UCSD-AML1 (cell line): ENCODE measurements around the gene DHODH.
"Not testable (repeated sequence)": the region's sequence is repeated elsewhere in the genome, so short reads cannot be mapped to it uniquely, and the experiment has no call there.

Experiments
- DNase-seq: peaks from one replicate; lab custom pipeline; 2025; ENCODE audit not compliant: unreplicated experiment; lab: John Stamatoyannopoulos, UW

The DHODH gene

GRCh38 chr16:72008424-72009216, at the start of gene DHODH:
DHODH (plus strand) TSS chr16:72008744; CDS start chr16:72008765, 21 bp downstream.
- peak; percentile 98 for DNase-seq

DNA sequence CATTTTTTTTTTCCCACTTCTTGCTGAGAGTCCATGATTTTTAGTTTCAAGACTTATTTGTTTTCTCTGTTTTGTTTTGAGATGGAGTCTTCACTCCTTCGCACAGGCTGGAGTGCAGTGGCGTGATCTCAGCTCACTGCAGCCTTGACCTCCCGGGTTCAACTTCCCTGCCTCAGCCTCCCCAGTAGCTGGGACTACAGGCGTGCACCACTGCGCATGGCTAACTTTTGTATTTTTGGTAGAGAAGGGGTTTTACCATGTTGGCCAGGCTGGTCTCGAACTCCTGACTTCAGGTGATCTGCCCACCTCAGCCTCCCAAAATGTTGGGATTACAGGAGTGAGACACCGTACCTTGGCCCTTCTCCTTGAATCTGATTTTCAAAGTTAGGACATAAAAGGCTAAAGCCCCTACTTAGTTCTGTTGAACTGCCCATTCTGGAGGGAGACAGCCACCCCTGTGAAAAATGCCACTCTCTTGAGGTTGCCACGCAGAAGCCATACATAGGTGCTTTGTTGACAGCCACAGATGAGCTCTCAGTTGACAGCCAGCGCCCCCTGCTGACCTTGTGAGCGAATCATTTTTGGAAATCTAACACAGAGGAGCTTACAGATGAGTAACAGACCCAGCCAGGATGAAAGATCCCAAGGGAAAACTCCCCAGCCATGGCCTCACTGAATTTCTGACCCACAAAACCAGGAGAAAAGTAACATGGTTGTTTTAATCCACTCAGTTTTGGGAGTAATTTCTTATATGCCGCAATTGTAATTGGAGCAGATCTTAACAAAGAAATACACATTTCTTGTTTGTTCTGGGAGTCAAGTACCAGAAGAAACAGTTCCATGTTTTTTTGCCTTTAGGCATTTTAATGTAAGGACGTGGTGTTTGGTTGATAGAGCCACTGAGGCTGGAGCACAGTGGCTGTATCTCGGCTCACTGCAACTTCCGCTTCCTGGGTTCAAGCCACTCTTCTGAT, 47.2 kb upstream of the DHODH start:
- peak; percentile 79 for DNase-seq

DNA sequence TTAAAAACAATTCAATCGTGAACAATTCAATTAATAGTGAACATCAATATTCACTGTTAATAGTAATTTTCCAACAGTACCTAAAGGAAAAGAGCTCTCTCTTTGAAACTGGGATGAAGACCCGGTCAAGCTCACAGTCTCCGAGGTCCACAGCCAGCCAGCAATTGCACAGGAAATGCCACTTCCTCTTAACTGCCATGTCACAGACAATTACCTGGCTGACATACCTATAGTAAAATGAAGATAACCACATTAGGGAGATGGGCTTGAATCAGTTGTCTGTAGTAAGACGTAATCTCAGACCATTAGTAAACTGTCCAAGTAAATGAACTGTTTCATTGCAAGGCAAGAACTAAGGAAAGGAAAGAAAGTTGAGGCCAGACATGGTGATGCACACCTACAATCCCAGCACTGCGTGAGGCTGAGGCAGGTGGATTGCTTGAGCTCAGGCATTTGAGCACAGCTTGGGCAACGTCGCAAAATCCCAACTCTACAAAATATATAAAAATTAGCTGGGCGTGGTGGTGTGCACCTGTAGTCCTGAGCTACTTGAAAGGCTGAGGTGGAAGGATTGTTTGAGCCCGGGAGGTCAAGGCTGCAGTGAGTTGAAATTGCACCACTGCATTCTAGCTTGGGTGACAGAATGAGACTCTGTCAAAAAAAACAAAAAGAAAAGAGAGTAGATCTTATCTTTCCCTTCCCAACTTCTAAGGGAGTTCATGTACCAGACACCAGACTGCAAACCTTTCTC, 45.2 kb upstream of the DHODH start:
- DNase-seq, result no peak

GRCh38 chr16:71965223-71965622, 43.3 kb upstream of the DHODH start:
- DNase-seq, result no peak

DNA sequence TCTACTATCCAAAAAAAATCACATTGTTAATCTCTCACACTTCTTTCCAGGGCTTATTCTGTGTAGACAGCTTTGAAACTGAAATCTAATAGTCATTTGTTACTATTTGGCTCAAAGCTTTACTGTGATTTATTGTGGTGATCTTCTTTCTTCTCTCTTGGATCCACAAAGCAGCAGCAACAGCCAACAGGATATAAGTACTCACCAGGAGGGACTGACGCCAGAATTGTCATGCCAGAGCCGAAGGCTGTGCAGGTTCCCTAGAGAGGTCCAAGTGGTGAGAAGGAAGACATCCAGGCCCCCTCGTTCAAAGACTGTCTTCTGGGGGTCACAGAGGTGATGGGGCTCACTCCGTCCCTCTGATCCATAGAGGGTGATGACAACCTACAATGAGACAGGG, 41.6 kb upstream of the DHODH start:
- no peak for DNase-seq

DNA sequence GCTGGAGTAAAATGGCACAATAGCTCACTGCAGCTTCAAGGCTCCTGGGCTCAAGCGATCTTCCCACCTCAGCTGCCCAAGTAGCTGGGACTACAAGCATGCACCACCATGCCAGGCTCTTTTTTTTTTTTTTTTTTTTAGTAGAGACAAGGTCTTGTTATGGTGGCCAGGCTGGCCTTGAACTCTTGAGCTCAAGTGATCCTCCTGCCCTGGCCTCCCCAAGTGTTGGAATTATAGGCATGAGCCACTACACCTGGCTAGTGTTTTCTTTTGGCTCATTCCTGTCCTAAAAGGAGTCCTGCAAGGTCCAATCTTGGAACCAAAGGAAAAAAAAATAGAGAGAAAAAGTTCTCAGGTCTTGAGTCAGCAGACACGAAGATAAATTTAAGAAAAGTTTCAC, 39.2 kb upstream of the DHODH start:
- DNase-seq, result no peak

DNA sequence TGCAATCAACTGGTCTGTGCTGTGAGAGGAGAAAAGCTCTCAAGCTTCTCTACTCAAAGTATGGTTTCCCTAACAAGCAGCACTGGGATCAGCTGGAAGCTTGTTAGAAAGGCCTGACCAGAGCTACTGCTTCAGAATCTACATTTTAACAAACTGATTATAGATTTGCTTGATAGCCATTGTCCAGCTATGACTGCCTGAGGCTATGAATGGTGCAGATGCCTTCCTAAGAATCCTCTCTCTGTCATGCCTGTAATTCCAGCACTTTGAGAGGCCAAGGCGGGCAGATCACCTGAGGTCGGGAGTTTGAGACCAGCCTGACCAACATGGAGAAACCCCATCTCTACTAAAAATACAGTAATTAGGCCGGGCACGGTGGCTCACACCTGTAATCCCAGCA, 37.0 kb upstream of the DHODH start:
- DNase-seq, result no peak

DNA sequence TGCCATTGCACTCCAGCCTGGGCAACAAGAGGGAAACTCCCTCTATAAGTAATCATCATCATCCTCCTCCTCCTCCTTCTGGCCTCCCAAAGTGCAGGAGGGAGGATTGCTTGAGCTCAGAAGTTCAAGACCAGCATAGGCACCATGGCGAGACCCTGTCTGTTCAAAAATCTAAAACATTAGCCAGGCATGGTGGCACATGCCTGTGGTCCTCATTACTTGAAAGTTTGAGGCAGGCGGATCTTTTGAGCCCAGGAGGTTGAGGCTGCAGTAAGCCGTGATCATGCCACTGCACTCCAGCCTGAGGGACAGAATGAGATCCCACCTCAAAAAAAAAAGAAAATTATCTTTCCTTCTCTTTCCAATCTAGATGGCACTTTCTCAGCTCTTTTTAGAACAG, 36.2 kb upstream of the DHODH start:
- no peak for DNase-seq

DNA sequence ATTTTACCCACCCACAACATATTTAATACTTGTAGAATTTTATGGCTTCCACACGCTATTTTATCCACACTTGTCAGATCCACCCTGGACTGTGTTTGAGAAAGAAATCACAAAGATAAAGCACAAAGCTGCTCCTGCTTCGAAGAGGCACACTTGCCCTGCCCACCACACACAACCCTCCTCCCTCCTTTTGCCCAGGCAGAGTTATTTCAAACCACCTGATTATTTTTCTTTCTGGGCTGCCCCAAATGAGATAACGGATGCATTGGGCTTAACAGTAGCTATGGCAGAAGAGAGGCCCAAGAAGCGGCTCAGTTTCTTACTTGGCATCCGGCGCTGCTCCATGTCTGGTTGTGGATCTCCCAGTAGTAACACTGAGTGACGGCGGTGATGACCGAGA, 35.5 kb upstream of the DHODH start:
- no peak for DNase-seq

DNA sequence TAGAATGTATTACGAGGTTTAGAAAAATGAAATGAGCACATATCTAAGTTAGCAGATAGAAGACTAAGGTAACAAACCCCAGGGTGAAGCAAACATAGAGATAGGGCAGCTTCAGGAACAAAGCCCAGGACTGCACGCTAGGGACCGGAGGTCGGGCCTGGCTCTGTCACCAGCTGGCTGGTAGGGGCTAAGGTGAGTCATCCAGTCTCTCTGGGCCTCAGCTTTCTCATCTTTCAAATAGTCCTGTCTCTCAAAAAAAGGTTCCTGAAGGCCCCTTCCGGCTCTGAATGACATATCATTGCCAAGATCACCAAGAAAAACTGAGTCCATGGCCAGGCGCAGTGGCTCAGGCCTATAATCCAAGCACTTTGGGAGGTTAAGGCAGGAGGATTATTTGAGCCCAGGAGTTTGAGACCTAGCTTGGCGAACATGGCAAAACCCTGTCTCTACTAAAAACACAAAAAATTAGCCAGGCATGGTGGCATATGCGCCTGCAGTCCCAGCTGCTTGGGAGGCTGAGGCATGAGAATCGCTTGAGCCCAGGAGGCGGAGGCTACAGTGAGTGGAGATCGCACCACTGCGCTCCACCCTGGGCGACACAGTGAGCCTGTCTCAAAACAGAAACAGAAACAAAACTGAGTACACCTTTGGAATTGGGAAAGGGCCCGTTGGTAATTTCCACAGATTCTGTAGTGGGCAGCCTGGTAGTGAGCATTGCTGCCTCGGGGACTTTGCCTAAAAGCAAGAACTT, 34.3 kb upstream of the DHODH start:
- no peak for DNase-seq

- DNase-seq, result no peak
These were observed 23.1 kb upstream of the DHODH start for GRCh38 chr16:71985262-71985974.

DNA sequence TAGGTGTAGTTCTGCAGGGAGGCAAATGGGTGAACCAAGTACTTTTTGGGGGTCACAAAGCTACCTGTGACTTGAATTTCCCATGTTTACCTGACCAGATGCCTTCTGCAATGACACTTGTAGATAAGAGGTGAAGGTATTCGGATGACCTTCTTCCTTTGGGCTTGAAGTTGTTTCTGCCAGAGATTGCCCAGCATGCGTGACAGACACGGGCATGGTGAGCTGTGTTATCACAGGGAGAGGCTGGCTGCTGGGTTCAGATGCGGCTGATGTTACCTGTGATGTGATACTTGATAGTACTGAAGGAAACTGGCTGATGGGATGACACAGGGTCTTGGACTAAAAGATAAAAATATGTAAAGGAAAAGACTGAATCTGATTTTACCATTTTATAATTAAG, 22.4 kb upstream of the DHODH start:
- no peak for DNase-seq

DNA sequence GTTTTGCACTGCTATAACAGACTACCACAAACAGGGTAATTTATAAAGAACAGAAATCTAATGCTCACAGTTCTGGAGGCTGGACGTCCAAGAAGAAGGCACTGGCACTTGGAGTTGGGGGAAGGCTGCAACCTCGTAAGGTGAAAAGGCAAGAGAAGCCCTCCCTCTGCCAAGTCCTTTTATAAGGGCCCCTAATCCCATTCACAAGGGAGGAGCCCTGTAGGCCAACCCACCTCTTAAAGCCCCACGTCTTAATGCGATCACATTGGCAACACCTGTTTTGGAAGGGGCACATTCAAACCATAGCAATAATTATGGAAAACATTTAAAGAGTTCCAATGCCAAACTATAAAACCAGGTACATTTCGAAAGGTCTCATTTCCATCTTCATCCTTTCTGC, 13.5 kb upstream of the DHODH start:
- no peak for DNase-seq

GRCh38 chr16:71997578-71997977, 11.0 kb upstream of the DHODH start:
- DNase-seq, result not testable (repeated sequence)

DNA sequence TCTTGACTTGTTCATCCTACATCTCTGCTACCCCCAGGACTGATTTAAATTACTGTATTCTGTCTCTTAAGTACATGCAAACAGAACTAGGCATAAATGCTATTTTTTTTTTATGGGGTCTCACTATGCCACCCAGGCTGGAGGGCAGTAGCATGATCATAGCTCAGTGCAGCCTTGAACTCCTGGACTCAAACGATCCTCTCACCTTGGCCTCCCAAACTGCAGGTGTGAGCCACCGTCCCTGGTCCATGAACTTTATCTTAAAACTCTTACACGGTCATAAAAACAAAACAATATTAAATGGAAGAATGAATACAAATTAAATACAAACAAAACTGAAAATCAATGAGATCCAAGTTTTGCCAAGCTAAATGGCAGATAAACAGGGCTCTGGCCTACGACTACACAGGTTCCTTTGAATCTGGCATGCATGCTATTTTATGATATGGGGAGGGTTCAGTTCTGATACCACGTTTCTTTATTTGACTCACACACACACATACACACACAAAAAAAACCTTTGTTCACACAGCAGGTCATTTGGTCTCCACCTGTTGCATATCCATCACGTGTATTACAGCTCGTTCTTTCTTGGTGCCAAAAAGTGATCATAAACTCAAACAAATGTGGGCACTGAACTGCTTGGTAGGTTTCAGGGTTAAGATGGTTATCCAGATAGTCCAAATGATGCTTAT, 7.2 kb upstream of the DHODH start:
- DNase-seq, result no peak

DNA sequence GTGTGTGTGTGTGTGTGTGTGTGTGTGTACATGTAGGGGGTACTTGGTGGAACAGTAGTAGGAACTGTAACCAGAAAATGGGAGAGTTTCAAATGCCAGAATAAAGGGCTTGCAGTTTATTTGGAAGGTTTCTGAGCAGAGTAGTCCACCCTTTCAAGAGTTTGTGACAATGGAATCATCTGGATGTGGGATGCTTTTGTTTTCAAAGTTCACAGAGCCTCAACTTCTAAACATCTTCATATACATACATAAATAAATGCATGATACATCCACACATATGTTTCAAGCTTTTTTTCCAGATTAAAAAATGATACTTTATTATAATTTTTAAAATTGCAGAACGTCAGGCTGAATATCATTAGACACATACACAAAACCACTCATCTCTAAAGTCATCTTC, 5.9 kb upstream of the DHODH start:
- DNase-seq, result no peak

DNA sequence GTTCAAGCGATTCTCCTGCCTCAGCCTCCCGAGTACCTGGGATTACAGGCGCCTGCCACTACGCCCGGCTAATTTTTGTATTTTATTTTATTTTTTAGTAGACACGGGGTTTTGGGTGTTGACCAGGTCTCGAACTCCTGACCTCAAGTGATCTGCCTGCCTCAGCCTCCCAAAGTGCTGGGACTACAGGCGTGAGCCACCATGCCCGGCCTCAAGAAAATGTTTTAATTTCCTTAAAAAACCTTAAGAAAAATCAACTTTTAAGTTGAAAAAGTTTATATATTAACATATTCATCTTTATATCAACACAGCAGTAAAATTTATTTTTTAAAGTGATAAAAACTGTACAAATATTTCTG, 500 bp upstream of the DHODH start:
- not testable (repeated sequence) for DNase-seq

GRCh38 chr16:72009779-72010178, 1.2 kb downstream of the DHODH start:
- no peak for DNase-seq

GRCh38 chr16:72012607-72013006, 4.1 kb downstream of the DHODH start:
- no peak for DNase-seq
